COR-L47 (cell line): Measurements from ENCODE around the gene HCFC1R1.
"Not testable (repeated sequence)": the region's sequence is repeated elsewhere in the genome, so short reads cannot be mapped to it uniquely, and the experiment has no call there.

ENCODE experiments used
- DNase-seq: peaks from one replicate; lab custom pipeline; 2025; lab: John Stamatoyannopoulos, UW

The HCFC1R1 gene

GRCh38 chr16:3023669-3024478 is at the start of gene HCFC1R1, which contains the start of gene THOC6:
TSS of gene HCFC1R1 (minus strand) at chr16:3023942. CDS start at chr16:3023941, 1 bp downstream.
TSS of gene THOC6 (plus strand) at chr16:3024035. CDS start at chr16:3024327, 292 bp downstream.
- peak; percentile 97 for DNase-seq

- DNase-seq: no peak
Observed at GRCh38 chr16:3073448-3073847, 49.7 kb upstream of the HCFC1R1 start.

GRCh38 chr16:3072576-3073263 is 49.0 kb upstream of the HCFC1R1 start:
- DNase-seq: not testable (repeated sequence)

- not testable (repeated sequence) for DNase-seq
Observed at GRCh38 chr16:3072148-3072547, 48.4 kb upstream of the HCFC1R1 start.

GRCh38 chr16:3071655-3072054 is 47.9 kb upstream of the HCFC1R1 start:
- DNase-seq: no peak

GRCh38 chr16:3070608-3071111 is 46.9 kb upstream of the HCFC1R1 start:
- DNase-seq: no peak

- not testable (repeated sequence) for DNase-seq
Observed at GRCh38 chr16:3069146-3069545, 45.4 kb upstream of the HCFC1R1 start.

- DNase-seq: no peak
Observed at GRCh38 chr16:3068487-3068886, 44.7 kb upstream of the HCFC1R1 start.

- DNase-seq: no peak
Observed at GRCh38 chr16:3066440-3066748, 42.7 kb upstream of the HCFC1R1 start.

GRCh38 chr16:3065742-3066439 is 42.1 kb upstream of the HCFC1R1 start:
- no peak for DNase-seq

- DNase-seq: no peak
Observed at GRCh38 chr16:3065069-3065741, 41.5 kb upstream of the HCFC1R1 start, which contains the start of gene IL32. TSS of gene IL32 (plus strand) at chr16:3065640. CDS start at chr16:3065812, 172 bp downstream.

- DNase-seq: no peak
Observed at GRCh38 chr16:3063625-3064386, 40.1 kb upstream of the HCFC1R1 start.

- DNase-seq: no peak
Observed at GRCh38 chr16:3062553-3062952, 38.8 kb upstream of the HCFC1R1 start.

GRCh38 chr16:3060339-3061127 is 36.8 kb upstream of the HCFC1R1 start:
- DNase-seq: no peak

GRCh38 chr16:3059723-3060242 is 36.0 kb upstream of the HCFC1R1 start:
- DNase-seq: no peak

GRCh38 chr16:3059041-3059722 is 35.4 kb upstream of the HCFC1R1 start:
- peak; percentile 78 for DNase-seq

- peak; percentile 28 for DNase-seq
Observed at GRCh38 chr16:3058139-3059030, 34.6 kb upstream of the HCFC1R1 start.
